MM.1S (cell line): Measurements from ENCODE around the gene TAB2.
A peak's percentile ranks its signal among the peaks of the same experiment; 100 is the strongest.

Experiments
- CTCF ChIP-seq: fragments of 300-600 bp; sonication (generic); IDR thresholded peaks from 2 replicates; pipeline ENCODE4 v1.5.1; 2016; ENCODE audit warnings: antibody characterized with exemption, low read length, mixed read lengths
- EZH2 ChIP-seq: fragments of 300-600 bp; sonication (generic); optimal IDR thresholded peaks from 2 replicates; pipeline ENCODE3; 2017; ENCODE audit warnings: low read depth, mild to moderate bottlenecking, antibody characterized with exemption, low read length, mixed read lengths

- peak; percentile 72 for TF ChIP-seq CTCF
- no peak for TF ChIP-seq EZH2
These were observed 114.6 kb downstream of the TAB2 start for GRCh38 chr6:149431905-149432775.
